Measurements from ENCODE around the gene U2AF1L4.

DNA sequence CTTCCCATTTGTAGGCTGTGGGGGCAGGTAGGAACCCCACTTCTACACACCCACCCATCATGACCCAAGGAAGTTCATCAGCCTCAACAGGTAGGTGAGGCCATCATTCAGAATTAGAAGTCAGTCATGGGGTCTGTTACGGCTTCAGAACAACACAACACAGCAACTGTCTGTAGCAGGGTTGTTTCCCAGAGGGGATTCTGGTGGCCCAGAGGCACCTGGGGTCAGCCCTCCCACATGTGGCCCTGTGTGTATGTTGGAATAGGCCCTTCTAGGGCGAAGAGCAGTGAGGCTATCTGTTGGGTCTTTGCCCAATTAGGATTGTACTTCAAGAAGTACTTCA is 6.4 kb downstream of the U2AF1L4 start:
- no peak for TF ChIP-seq POLR2A (IDR thresholded peaks at IDR 0.05; ENCODE audit: low read length)
- no peak for TF ChIP-seq GATA1 (IDR thresholded peaks at IDR 0.05; ENCODE audit: low read depth, low read length)
